Right forelimb (tissue), 1 donor: Measurements from ENCODE around the gene SMYD1.

Experiments used
- DNase-seq: peaks from one replicate; pipeline ENCODE4 v3.0.0-alpha.2; 2018

Gene SMYD1

GRCh38 chr2:88123975-88124917, 56.6 kb downstream of the SMYD1 start:
- DNase-seq: no peak

GRCh38 chr2:88125344-88125923, 57.8 kb downstream of the SMYD1 start:
- no peak for DNase-seq

GRCh38 chr2:88125924-88126771, 58.5 kb downstream of the SMYD1 start:
- no peak for DNase-seq

- DNase-seq: no peak
Measured at GRCh38 chr2:88126772-88127637, 59.4 kb downstream of the SMYD1 start.

- no peak for DNase-seq
Measured at GRCh38 chr2:88127638-88127887, 59.9 kb downstream of the SMYD1 start.

GRCh38 chr2:88127888-88128653, 60.4 kb downstream of the SMYD1 start, which contains the start of gene FABP1:
TSS of gene FABP1 (minus strand) at chr2:88128062. CDS start at chr2:88128017, 45 bp downstream.
- DNase-seq: no peak

GRCh38 chr2:88128654-88129312, 61.2 kb downstream of the SMYD1 start:
- DNase-seq: no peak

GRCh38 chr2:88129313-88129959, 61.8 kb downstream of the SMYD1 start:
- no peak for DNase-seq

GRCh38 chr2:88131201-88131998, 63.8 kb downstream of the SMYD1 start:
- DNase-seq: no peak

GRCh38 chr2:88131999-88132368, 64.4 kb downstream of the SMYD1 start:
- no peak for DNase-seq

GRCh38 chr2:88133875-88134274, 66.2 kb downstream of the SMYD1 start:
- DNase-seq: no peak

- DNase-seq: no peak
Measured at GRCh38 chr2:88136817-88137216, 69.2 kb downstream of the SMYD1 start.

GRCh38 chr2:88137833-88138232, 70.2 kb downstream of the SMYD1 start:
- no peak for DNase-seq

GRCh38 chr2:88139203-88139702, 71.6 kb downstream of the SMYD1 start:
- no peak for DNase-seq

- DNase-seq: no peak
Measured at GRCh38 chr2:88139804-88140203, 72.2 kb downstream of the SMYD1 start.

GRCh38 chr2:88141952-88142351, 74.3 kb downstream of the SMYD1 start:
- DNase-seq: no peak

- no peak for DNase-seq
Measured at GRCh38 chr2:88144271-88144670, 76.6 kb downstream of the SMYD1 start.

GRCh38 chr2:88144914-88145497, 77.4 kb downstream of the SMYD1 start:
- no peak for DNase-seq

GRCh38 chr2:88146590-88146989, 79.0 kb downstream of the SMYD1 start:
- no peak for DNase-seq
